Hindlimb muscle (tissue), 1 donor: ENCODE measurements around the gene ZRANB1. TPM values are rescaled to one million over a fixed set of nuclear protein-coding genes. Genes with fewer than 3 reads are reported as not detected.

Experiments
- polyA plus RNA-seq: library from polyadenylated mRNA; unstranded; fragments of 120-200 nt; gene quantifications from one replicate; pipeline ENCODE4 v1.2.1, GENCODE V29; 2013; ENCODE audit not compliant: insufficient read length

Gene ZRANB1
- polyA plus RNA-seq, 1 donor, result 18.3 TPM

Other genes starting within 250 kb of the ZRANB1 start
- 27.8 TPM for gene FAM53B, start 197.7 kb upstream of the ZRANB1 start, polyA plus RNA-seq
- gene EEF1AKMT2, start 150.2 kb upstream of the ZRANB1 start, polyA plus RNA-seq, result 20.4 TPM
- 16.3 TPM for gene ABRAXAS2, start 140.3 kb upstream of the ZRANB1 start, polyA plus RNA-seq
- 41.4 TPM for gene CTBP2, start 218.4 kb downstream of the ZRANB1 start, polyA plus RNA-seq